HG03432 (cell line): Measurements from ENCODE around the gene LLGL1.

Experiments
- ATAC-seq: cut with Tn5 transposase; IDR thresholded peaks from one replicate; pipeline ENCODE4 v1.9.1; 2021; ENCODE audit warnings: mild to moderate bottlenecking, moderate library complexity; ENCODE audit not compliant: unreplicated experiment

The LLGL1 gene

GRCh38 chr17:18228176-18228682, 2.8 kb downstream of the LLGL1 start:
- no peak for ATAC-seq

GRCh38 chr17:18229254-18229653, 3.8 kb downstream of the LLGL1 start:
- ATAC-seq, result no peak

- no peak for ATAC-seq
Measured at GRCh38 chr17:18229771-18230170, 4.3 kb downstream of the LLGL1 start.

- no peak for ATAC-seq
Measured at GRCh38 chr17:18230288-18231141, 5.1 kb downstream of the LLGL1 start.

- ATAC-seq, result no peak
Measured at GRCh38 chr17:18231164-18231563, 5.7 kb downstream of the LLGL1 start.

- ATAC-seq, result no peak
Measured at GRCh38 chr17:18233803-18234518, 8.5 kb downstream of the LLGL1 start.

GRCh38 chr17:18234853-18235380, 9.5 kb downstream of the LLGL1 start:
- ATAC-seq, result no peak

- no peak for ATAC-seq
Measured at GRCh38 chr17:18235743-18236256, 10.4 kb downstream of the LLGL1 start.

- no peak for ATAC-seq
Measured at GRCh38 chr17:18236494-18236893, 11.1 kb downstream of the LLGL1 start.

GRCh38 chr17:18237461-18237860, 12.0 kb downstream of the LLGL1 start:
- ATAC-seq, result no peak

- no peak for ATAC-seq
Measured at GRCh38 chr17:18238299-18238698, 12.9 kb downstream of the LLGL1 start.

- ATAC-seq, result no peak
Measured at GRCh38 chr17:18240449-18240848, 15.0 kb downstream of the LLGL1 start.

- no peak for ATAC-seq
Measured at GRCh38 chr17:18241229-18241871, 15.9 kb downstream of the LLGL1 start.

- ATAC-seq, result no peak
Measured at GRCh38 chr17:18245038-18245776, 19.8 kb downstream of the LLGL1 start.

- no peak for ATAC-seq
Measured at GRCh38 chr17:18246109-18246725, 20.8 kb downstream of the LLGL1 start.

GRCh38 chr17:18246880-18247612, 21.6 kb downstream of the LLGL1 start:
- no peak for ATAC-seq

GRCh38 chr17:18247613-18248001, 22.2 kb downstream of the LLGL1 start:
- no peak for ATAC-seq

GRCh38 chr17:18248300-18248731, 22.9 kb downstream of the LLGL1 start:
- ATAC-seq, result no peak

GRCh38 chr17:18248811-18249210, 23.4 kb downstream of the LLGL1 start:
- no peak for ATAC-seq
